Large intestine (tissue), 3 donors: Measurements from ENCODE around the gene IPPK. TPM values are rescaled to one million over a fixed set of nuclear protein-coding genes. Genes with fewer than 3 reads are reported as not detected.

Source experiments
- DNase-seq, 2 donors: peaks; one replicate each; pipeline versions ENCODE4 v3.0.0 to v3.0.0-alpha.2; 2013
- H3K27ac ChIP-seq: one replicate; pipeline ENCODE4 v1.5.1; 2013; ENCODE audit warnings: low read length
- H3K27me3 ChIP-seq: 2 replicates; pipeline ENCODE4 v1.6.1; 2013; ENCODE audit warnings: low read length; ENCODE audit not compliant: control insufficient read depth, insufficient read depth
- H3K36me3 ChIP-seq: 2 replicates; pipeline ENCODE4 v1.6.1; 2013; ENCODE audit warnings: low read length; ENCODE audit not compliant: control insufficient read depth, insufficient read depth
- H3K4me1 ChIP-seq: one replicate; pipeline ENCODE4 v1.6.1; 2013; ENCODE audit warnings: low read length; ENCODE audit not compliant: control insufficient read depth, insufficient read depth
- H3K4me3 ChIP-seq: one replicate; pipeline ENCODE4 v1.5.1; 2013; ENCODE audit warnings: low read length
- H3K9me3 ChIP-seq: one replicate; pipeline ENCODE4 v1.6.1; 2013; ENCODE audit warnings: mild to moderate bottlenecking, low read depth, low read length, moderate library complexity; ENCODE audit not compliant: control insufficient read depth
- WGBS: methylation state at CpG from one replicate; pipeline ENCODE4 v1.1.5; 2013; ENCODE audit warnings: low lambda C conversion rate; ENCODE audit not compliant: insufficient coverage; 5-methylcytosine and 5-hydroxymethylcytosine counted together
- polyA plus RNA-seq: library from polyadenylated mRNA; unstranded; fragments of 120-200 nt; gene quantifications from one replicate; pipeline ENCODE4 v1.2.1, GENCODE V29; 2013

IPPK gene
- polyA plus RNA-seq, 1 donor = 7.9 TPM

DNA sequence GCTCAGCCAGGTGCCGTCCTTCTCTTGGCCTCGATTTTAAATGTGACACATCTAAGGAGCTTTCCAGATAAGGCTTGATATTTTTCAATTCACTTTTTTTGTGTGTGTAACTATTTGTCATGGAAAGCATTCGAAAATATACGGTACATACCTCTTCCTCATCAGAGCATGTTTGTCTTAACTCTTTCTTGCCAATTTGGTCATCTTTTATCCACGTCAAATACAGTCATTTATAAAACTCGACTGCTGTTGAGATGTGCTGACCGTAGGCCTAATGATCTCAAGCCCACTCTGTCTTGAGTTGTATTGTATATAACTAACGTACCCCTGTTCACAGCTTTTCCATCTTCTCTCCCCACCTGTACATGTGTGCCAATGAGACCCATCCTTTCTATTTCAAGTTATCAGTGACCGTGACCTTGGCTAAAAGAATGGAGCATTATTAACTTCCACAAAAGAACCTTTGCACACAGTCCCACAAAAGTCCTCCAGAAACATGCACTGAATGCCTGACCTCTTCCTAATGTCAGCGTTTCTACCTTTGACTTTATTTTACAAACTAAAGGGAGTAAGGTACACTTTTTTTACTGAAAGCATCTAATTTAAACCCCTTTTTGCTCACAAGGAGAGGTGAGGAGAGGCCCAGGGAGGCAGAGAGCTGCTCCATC is 61.6 kb downstream of the IPPK start:
- DNase-seq = no peak
- Histone ChIP-seq H3K4me1 (no peaks in the 10 kb centered on the region), H3K27ac (no peak overlapping the region), H3K27me3 (no peaks in the 10 kb centered on the region), H3K36me3 (peaks cover 19% of the 10 kb centered on the region), H3K4me3 (no peak overlapping the region), H3K9me3 (peaks cover 6% of the 10 kb centered on the region)
- WGBS = 77% methylated on average over 4 of the region's 10 CpGs

DNA sequence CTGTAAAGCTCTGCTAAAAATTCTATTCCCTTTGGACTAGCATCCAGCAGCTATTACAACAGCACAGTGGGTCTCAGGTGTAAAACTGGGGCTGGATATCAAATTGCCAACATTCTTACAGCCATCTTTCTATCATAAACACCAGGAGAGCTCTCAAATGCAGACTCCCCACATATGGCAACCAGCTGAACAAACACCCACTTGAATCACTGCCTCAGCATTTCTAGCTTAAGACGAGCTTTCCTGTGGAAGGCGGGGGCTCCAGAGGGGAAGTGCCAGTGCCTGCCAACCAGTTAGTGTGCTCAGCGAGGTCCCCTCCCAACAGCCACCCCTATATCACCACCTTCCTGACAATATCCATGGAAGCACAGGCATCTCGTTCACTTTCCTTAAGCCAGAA is 62.2 kb downstream of the IPPK start:
- Histone ChIP-seq H3K27me3 (no peaks in the 10 kb centered on the region), H3K4me1 (no peaks in the 10 kb centered on the region), H3K4me3 (no peak overlapping the region), H3K9me3 (peaks cover 6% of the 10 kb centered on the region), H3K36me3 (peaks cover 15% of the 10 kb centered on the region), H3K27ac (no peak overlapping the region)
- no peak for DNase-seq
- no CpG with 5 or more reads among the region's 4 CpGs for WGBS

DNA sequence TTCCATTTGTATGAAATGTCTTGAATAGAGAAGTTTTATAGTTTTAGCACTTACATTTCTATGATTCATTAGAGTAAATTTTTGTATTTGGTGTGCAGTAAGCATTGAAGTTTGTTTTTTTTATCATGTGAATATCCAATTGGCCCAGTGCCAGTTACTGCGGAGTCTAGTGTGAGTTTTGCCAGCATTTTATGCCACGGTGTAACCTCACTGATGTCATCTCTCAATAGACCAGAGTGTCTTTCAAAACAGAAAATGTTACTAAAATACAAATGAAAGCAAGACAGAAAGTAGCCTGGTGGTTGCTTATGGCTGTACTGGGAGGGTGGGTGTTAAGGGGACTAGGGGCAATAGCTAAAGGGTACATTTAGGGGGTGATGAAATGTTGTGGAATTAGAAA is 62.8 kb downstream of the IPPK start:
- Histone ChIP-seq H3K27me3 (no peaks in the 10 kb centered on the region), H3K27ac (no peak overlapping the region), H3K9me3 (peaks cover 6% of the 10 kb centered on the region), H3K4me1 (no peaks in the 10 kb centered on the region), H3K36me3 (peaks cover 9% of the 10 kb centered on the region), H3K4me3 (no peak overlapping the region)
- DNase-seq = no peak
- WGBS = 100% methylated on average over 1 of the region's 2 CpGs

DNA sequence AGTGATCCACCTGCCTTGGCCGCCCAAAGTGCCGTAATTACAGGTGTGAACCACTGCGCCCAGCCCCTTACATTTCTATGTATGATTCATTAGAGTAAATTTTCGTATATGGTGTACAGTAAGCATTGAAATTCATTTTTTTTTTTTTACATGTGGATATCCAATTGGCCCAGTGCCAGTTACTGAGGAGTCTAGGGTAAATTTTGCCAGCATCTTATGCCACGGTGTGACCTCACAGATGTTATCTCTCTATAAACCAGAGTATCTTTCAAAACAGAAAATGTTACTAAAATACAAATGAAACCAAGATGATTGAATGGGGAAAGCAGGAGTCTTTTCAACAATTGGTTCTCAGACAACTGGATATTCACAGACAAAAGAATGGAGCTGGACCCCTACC is 64.7 kb downstream of the IPPK start:
- DNase-seq = no peak
- Histone ChIP-seq H3K4me3 (no peak overlapping the region), H3K9me3 (peaks cover 6% of the 10 kb centered on the region), H3K27me3 (no peaks in the 10 kb centered on the region), H3K36me3 (no peaks in the 10 kb centered on the region), H3K27ac (no peak overlapping the region), H3K4me1 (no peaks in the 10 kb centered on the region)
- no CpG with 5 or more reads among the region's 5 CpGs for WGBS

DNA sequence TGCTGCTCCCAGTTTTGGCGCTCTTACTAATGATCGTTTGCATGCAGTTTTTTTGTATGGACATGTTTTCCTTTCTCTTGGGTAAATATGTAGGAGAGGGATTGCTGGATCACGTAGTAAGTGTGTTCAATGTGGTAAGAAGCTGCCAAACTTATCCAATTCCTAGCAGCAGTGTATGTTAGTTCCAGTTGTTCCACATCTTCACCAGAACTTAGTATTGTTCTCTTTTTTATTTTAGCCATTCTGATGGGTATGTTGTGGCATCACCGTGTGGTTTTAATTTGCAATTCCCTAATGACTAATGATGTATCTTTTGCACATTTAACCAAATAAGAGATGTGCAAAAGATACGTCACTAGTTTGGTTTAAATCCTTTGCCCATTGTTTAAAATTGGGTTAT is 65.9 kb downstream of the IPPK start:
- no peak for DNase-seq
- WGBS = 83% methylated on average over 1 of the region's 5 CpGs
- H3K27ac ChIP-seq = no peak overlapping the region
- H3K4me1 ChIP-seq = no peaks in the 10 kb centered on the region
- no peaks in the 10 kb centered on the region for H3K27me3 ChIP-seq
- no peak overlapping the region for H3K4me3 ChIP-seq
- H3K36me3 ChIP-seq = no peaks in the 10 kb centered on the region
- peaks cover 6% of the 10 kb centered on the region for H3K9me3 ChIP-seq

DNA sequence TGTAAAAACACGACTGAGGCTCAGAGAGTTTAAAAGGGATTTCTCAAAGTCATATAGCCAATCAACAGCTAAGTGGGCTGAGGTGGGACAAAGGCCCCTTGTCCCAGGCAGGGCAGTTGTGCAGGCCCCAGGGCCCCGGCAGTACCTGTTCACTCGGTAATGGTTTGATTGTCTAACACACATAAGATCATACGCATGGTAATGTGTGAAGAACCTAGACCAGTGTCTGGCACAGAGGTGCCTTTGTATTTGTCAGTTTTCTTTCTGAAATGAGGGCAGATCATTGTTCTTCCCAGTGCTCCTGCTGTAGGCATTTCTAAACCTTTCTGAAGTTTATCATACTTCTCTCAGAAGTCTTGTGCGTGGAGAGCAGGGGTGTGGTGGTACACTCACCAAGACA is 66.8 kb downstream of the IPPK start:
- no peaks in the 10 kb centered on the region for H3K36me3 ChIP-seq
- no peaks in the 10 kb centered on the region for H3K27me3 ChIP-seq
- no peak overlapping the region for H3K27ac ChIP-seq
- no peaks in the 10 kb centered on the region for H3K4me1 ChIP-seq
- no peak overlapping the region for H3K4me3 ChIP-seq
- DNase-seq = no peak
- no CpG with 5 or more reads among the region's 5 CpGs for WGBS
- H3K9me3 ChIP-seq = peaks cover 6% of the 10 kb centered on the region

DNA sequence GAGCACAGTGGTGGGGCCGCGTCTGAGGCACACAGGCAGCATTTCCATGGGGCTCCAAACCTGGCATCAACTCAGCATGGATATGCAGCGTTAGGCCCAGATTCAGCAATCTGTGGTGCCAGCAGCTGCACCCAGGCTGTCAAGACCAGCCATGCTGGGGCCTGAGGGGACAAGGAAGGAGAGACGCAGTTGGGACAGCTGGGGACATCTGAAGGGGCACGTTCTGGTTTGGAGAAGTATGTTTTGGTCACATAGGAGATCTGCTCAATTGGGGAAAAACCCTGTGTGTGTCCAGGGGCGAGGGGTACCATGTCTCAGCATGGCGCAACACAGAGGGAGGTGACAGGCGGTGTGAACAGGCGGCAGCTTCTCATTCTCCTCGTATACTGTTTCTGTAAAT is 67.5 kb downstream of the IPPK start:
- no peak for DNase-seq
- Histone ChIP-seq H3K27ac (no peak overlapping the region), H3K4me3 (no peak overlapping the region), H3K9me3 (peaks cover 6% of the 10 kb centered on the region), H3K4me1 (no peaks in the 10 kb centered on the region), H3K36me3 (no peaks in the 10 kb centered on the region), H3K27me3 (no peaks in the 10 kb centered on the region)
- WGBS = 100% methylated on average over 1 of the region's 10 CpGs

DNA sequence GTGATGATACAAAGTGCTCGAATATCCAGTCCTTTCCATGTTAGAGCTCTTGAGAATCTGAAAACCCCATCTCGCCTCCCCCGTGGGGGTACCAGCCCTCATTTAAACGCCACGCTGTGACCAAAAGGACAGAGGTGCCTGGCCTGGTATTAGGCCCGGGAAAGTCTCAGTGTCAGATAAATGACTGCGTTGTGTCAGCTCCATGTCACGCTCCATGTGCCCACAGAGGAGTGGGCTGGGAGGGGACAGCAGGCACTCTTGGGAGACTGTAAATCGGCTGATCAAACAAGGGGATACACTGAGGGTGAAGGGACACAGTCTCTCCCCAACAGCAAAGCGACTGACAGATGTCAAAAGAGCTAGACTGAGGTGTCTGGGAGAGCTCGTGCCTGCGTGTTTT is 68.5 kb downstream of the IPPK start:
- no peak for DNase-seq
- Histone ChIP-seq H3K9me3 (peaks cover 6% of the 10 kb centered on the region), H3K4me3 (no peak overlapping the region), H3K36me3 (no peaks in the 10 kb centered on the region), H3K27ac (no peak overlapping the region), H3K4me1 (no peaks in the 10 kb centered on the region), H3K27me3 (no peaks in the 10 kb centered on the region)
- no CpG with 5 or more reads among the region's 12 CpGs for WGBS

DNA sequence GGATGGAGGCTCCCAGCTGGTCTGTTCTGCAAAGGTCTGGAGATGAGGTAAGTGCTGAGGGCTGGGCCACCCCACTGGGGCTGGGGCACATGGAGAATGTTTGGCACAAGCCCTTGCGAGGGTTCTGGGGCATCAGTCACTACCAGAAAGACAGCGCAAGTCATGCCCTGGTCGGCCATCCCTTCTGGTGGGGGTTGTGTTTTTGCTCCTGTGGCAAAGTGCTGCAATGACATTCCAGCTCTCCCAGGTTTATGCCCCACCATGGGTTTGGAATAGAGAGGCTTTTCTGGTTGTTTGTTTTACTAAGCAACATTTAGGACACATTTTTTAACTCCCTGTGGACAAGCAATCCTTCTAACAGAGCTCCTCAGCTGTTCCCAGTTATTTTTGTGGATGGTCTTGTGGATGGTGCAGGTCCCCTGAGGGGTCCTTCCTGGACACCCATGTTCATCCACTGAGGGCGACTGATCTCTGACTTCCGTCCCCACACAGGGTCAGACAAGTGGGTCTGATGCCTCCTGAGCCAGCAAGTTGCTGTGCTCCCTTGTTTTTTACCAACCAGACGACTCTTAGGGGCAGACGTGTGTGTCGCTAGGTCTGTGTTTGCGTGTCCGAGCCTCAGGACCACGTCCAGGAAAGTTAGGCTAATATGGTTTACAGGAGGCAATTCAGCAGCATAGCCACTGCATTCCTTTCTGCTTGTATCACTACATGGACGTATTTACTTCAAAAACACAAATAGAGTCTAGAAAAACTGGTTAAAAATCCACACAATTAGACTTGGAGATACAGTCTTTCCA is 69.3 kb downstream of the IPPK start:
- no peak for DNase-seq
- H3K36me3 ChIP-seq = no peaks in the 10 kb centered on the region
- no CpG with 5 or more reads among the region's 12 CpGs for WGBS

DNA sequence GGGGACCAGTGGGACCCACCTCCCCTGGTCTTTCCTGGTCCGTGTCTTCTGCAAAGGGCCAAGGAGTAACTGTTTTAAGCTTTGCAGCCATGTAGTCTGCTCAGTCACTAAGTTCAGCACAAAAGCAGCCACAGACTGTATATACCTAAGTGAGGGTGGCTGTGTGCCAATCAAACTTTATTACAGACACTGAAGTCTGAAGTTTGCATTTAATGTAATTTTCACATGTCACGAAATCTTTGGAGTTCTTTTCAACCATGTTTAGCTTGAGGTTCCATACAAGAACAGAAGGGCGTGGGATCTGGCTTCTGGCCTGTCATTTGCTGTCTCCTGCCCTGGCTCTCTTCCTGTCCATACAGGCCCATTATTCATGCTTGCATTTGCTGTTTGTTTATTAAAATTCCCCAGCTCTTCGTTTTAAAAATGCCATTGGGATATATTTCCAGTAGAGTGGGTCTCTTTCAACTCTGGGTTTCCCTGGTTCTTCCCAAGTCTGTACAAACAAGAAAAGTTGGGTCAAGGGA is 69.9 kb downstream of the IPPK start:
- H3K27me3 ChIP-seq = no peaks in the 10 kb centered on the region
- no peak overlapping the region for H3K4me3 ChIP-seq
- no CpG with 5 or more reads among the region's 4 CpGs for WGBS
- H3K27ac ChIP-seq = no peak overlapping the region
- H3K4me1 ChIP-seq = no peaks in the 10 kb centered on the region
- no peaks in the 10 kb centered on the region for H3K36me3 ChIP-seq
- DNase-seq = no peak
- peaks cover 3% of the 10 kb centered on the region for H3K9me3 ChIP-seq

More for the DNA sequence above, 69.3 kb downstream of the IPPK start:
- Histone ChIP-seq H3K9me3 (peaks cover 6% of the 10 kb centered on the region), H3K27me3 (no peaks in the 10 kb centered on the region), H3K4me3 (no peak overlapping the region), H3K4me1 (no peaks in the 10 kb centered on the region), H3K27ac (peak overlapping the region; percentile 10)
